ENCODE data around the gene PGGT1B.

DNA sequence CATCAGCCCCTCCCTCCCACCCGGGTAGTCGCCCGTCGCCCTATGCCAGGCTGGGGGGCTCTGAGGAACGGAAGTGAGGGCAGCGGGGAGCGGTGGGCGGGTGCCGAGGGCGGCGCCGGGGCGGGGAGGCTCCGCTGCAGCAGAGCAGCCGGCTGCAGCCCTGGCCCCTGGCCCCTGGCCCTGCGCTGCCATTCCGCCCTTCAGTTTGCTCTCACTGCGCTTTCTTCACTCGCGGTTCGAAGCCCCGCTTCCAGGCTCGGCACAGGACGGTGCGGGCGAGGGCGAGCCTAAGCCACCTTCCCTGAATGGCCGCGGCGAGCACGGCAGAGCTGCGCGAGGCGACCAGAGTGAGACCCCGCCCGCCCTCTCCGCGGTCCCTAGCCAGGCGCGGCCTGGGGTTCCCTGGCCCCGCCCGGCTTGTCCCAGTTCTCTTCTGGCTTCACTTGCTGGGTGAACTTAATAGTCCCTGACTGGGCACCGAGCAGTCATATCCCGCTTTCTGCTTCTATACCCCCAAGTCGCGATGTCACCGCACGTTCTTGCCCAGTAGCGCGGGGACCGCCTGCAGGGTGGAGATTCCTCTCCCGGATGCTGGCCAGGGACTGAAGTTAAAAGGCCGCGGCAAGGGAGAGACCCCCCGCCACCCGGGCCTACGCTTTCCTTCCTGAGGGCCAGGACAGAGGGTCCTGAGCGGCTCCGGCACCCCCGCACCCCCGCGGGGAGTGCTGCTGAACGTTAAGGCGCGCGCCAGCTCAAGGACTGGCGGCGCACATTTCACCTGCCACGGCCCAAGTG is 92.3 kb downstream of the PGGT1B start:
- TF ChIP-seq, protein P1, sequence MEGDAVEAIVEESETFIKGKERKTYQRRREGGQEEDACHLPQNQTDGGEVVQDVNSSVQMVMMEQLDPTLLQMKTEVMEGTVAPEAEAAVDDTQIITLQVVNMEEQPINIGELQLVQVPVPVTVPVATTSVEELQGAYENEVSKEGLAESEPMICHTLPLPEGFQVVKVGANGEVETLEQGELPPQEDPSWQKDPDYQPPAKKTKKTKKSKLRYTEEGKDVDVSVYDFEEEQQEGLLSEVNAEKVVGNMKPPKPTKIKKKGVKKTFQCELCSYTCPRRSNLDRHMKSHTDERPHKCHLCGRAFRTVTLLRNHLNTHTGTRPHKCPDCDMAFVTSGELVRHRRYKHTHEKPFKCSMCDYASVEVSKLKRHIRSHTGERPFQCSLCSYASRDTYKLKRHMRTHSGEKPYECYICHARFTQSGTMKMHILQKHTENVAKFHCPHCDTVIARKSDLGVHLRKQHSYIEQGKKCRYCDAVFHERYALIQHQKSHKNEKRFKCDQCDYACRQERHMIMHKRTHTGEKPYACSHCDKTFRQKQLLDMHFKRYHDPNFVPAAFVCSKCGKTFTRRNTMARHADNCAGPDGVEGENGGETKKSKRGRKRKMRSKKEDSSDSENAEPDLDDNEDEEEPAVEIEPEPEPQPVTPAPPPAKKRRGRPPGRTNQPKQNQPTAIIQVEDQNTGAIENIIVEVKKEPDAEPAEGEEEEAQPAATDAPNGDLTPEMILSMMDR (IDR thresholded peaks at IDR 0.05; ENCODE audit: insufficient read depth, low read depth, low read length), result no peak
- TF ChIP-seq EZH2 (IDR thresholded peaks at IDR 0.05; ENCODE audit: insufficient read depth, low read length), result peak; percentile 83
